Panc1 (cell line): Measurements from ENCODE around the gene FOS. TPM values are rescaled to one million over a fixed set of nuclear protein-coding genes. Genes with fewer than 3 reads are reported as not detected.

Experiments
- ATAC-seq: fragments of 200-7000 bp; cut with Tn5 transposase; 2 replicates; pipeline ENCODE4 v1.9.1; 2020; ENCODE audit warnings: mild to moderate bottlenecking, moderate library complexity
- BruUV-seq: library from RNA; stranded (reverse); fragments of 400-500 nt; replicated peaks from 2 replicates; lab custom pipeline; 2021; lab: Mats Ljungman, UMichigan
- CTCF ChIA-PET: fragments of 300-600 bp; sonication (Branson Sonifier 250); formaldehyde crosslinking; loops from one replicate; lab custom pipeline; 2022; ENCODE audit warnings: antibody characterized with exemption; lab: Charles Lee
- POLR2A ChIA-PET: fragments of 300-600 bp; sonication (Branson Sonifier 250); formaldehyde crosslinking; loops from one replicate; lab custom pipeline; 2022; ENCODE audit warnings: antibody characterized with exemption; lab: Charles Lee
- DNase-seq: peaks from one replicate; pipeline ENCODE4 v3.0.0-alpha.2; 2010; ENCODE audit warnings: low read depth, low spot score
- H3K27ac ChIP-seq: 2 replicates; pipeline ENCODE4 v1.5.1; 2011; ENCODE audit warnings: mild to moderate bottlenecking, low read length, inconsistent platforms
- H3K27me3 ChIP-seq: fragments of 200-500 bp; sonication (Bioruptor generic); 2 replicates; pipeline ENCODE4 v1.6.0; 2014; ENCODE audit warnings: low read length, inconsistent platforms; ENCODE audit not compliant: control insufficient read depth, insufficient read depth
- H3K36me3 ChIP-seq: fragments of 200-500 bp; sonication (Bioruptor generic); 2 replicates; pipeline ENCODE4 v1.5.1; 2014; ENCODE audit warnings: inconsistent platforms, mild to moderate bottlenecking, low read length, moderate library complexity; ENCODE audit not compliant: control insufficient read depth, insufficient read depth
- H3K4me1 ChIP-seq: 2 replicates; pipeline ENCODE4 v1.5.1; 2011; ENCODE audit warnings: inconsistent platforms, mild to moderate bottlenecking, low read length, moderate library complexity; ENCODE audit not compliant: control insufficient read depth, insufficient read depth
- H3K4me3 ChIP-seq, 2 experiments: 2 replicates each; pipeline ENCODE4 v1.5.1; 2011 to 2012; ENCODE audit warnings: low read depth in 2 of 2, low read length in 2 of 2, mild to moderate bottlenecking in 2 of 2, inconsistent platforms in 1 of 2, moderate library complexity in 1 of 2
- H3K9me3 ChIP-seq: fragments of 200-500 bp; sonication (Bioruptor generic); 2 replicates; pipeline ENCODE4 v1.5.1; 2014; ENCODE audit warnings: low read depth, mild to moderate bottlenecking, inconsistent platforms, low read length, moderate library complexity; ENCODE audit not compliant: control insufficient read depth, insufficient read depth
- CTCF ChIP-seq: fragments of 450-650 bp; IDR thresholded peaks from 2 replicates; pipeline ENCODE4 v1.5.1; 2017; ENCODE audit warnings: mild to moderate bottlenecking
- POLR2AphosphoS5 ChIP-seq: IDR thresholded peaks from 2 replicates; pipeline ENCODE4 v1.6.1; 2012; ENCODE audit warnings: mild to moderate bottlenecking, low read depth, low read length, moderate library complexity
- REST ChIP-seq, 2 experiments: IDR thresholded peaks; 2 replicates each; pipeline ENCODE4 v1.6.1; 2011 to 2012; ENCODE audit warnings: low read depth in 2 of 2, control low read depth in 1 of 2, low read length in 1 of 2, mild to moderate bottlenecking in 1 of 2, moderate library complexity in 1 of 2; ENCODE audit not compliant: insufficient read depth in 1 of 2
- SIN3A ChIP-seq: IDR thresholded peaks from 2 replicates; pipeline ENCODE4 v1.6.1; 2012; ENCODE audit warnings: low read depth, mild to moderate bottlenecking, low read length, moderate library complexity, borderline replicate concordance; ENCODE audit not compliant: insufficient read depth
- TCF7L2 ChIP-seq: IDR thresholded peaks from 2 replicates; pipeline ENCODE4 v1.6.1; 2011; ENCODE audit warnings: mild to moderate bottlenecking, low read depth, low read length, inconsistent platforms
- in situ Hi-C: cut with HindIII; loops from 2 replicates; pipeline ENCODE4 v1.10.0; 2016; ENCODE audit warnings: low sequenced_read_pairs, low pct_unique_long_range_greater_than_20kb
- intact Hi-C: fragments of 100-400 bp; cut with micrococcal nuclease; formaldehyde crosslinking; loops from one replicate; pipeline ENCODE4 v1.10.0; 2022; ENCODE audit not compliant: unreplicated experiment
- total RNA-seq: library from RNA; stranded (reverse); gene quantifications from one replicate; pipeline ENCODE4 v1.2.1, GENCODE V29; 2021; ENCODE audit not compliant: unreplicated experiment

FOS gene
- total RNA-seq, 1 experiment from 2014 or later, result 26.8 TPM

GRCh38 chr14:75286313-75286712, 7.7 kb downstream of the FOS start:
- no peak for TF ChIP-seq TCF7L2
- no peak for TF ChIP-seq CTCF
- Histone ChIP-seq H3K4me3 (no peak overlapping the region), H3K9me3 (no peaks in the 10 kb centered on the region), H3K27me3 (no peaks in the 10 kb centered on the region), H3K4me1 (no peaks in the 10 kb centered on the region), H3K27ac (no peak overlapping the region), H3K36me3 (no peaks in the 10 kb centered on the region)
- ATAC-seq (no peak), DNase-seq (no peak)
- ChIA-PET CTCF (no interaction called here), POLR2A (interaction anchor here (0.6 kb wide), 1 partner anchor 147 kb away, joined by 6 read pairs; no protein-coding TSS in a partner anchor)
- no TSS peak for BruUV-seq
- intact Hi-C loops (no loop called here), in situ Hi-C loops (no loop called here)

GRCh38 chr14:75289840-75290388, 11.3 kb downstream of the FOS start:
- no peak overlapping the region for H3K4me3 ChIP-seq
- H3K27ac ChIP-seq, result no peak overlapping the region
- intact Hi-C loops (loop anchor here (10.0 kb wide), 1 partner anchor 425 kb away; no protein-coding TSS in a partner anchor), in situ Hi-C loops (no loop called here)
- TF ChIP-seq TCF7L2 (no peak), POLR2AphosphoS5 (no peak), CTCF (no peak), REST (IDR thresholded peaks at IDR 0.05; ENCODE audit: insufficient read depth in 1 of 2, low read depth in 2 of 2, low read length in 1 of 2) (no peak), SIN3A (no peak)
- CTCF ChIA-PET, result no interaction called here
- no peaks in the 10 kb centered on the region for H3K4me1 ChIP-seq
- DNase-seq (no peak), ATAC-seq (no peak)
- POLR2A ChIA-PET, result interaction anchor here (1.1 kb wide), 1 partner anchor 111 kb away, joined by 4 read pairs; no protein-coding TSS in a partner anchor
- no peaks in the 10 kb centered on the region for H3K9me3 ChIP-seq
- no TSS peak for BruUV-seq
- no peaks in the 10 kb centered on the region for H3K36me3 ChIP-seq
- H3K27me3 ChIP-seq, result no peaks in the 10 kb centered on the region
